DMS153 treated with DMSO at 0.1 percent for 48 hours (cell line): ENCODE results near the gene REEP1.

ENCODE experiments used
- DNase-seq: peaks from one replicate; lab custom pipeline; 2025; ENCODE audit not compliant: unreplicated experiment; lab: John Stamatoyannopoulos, UW

REEP1 gene

GRCh38 chr2:86284401-86284841 lies 53.0 kb downstream of the REEP1 start:
- DNase-seq = no peak

DNA sequence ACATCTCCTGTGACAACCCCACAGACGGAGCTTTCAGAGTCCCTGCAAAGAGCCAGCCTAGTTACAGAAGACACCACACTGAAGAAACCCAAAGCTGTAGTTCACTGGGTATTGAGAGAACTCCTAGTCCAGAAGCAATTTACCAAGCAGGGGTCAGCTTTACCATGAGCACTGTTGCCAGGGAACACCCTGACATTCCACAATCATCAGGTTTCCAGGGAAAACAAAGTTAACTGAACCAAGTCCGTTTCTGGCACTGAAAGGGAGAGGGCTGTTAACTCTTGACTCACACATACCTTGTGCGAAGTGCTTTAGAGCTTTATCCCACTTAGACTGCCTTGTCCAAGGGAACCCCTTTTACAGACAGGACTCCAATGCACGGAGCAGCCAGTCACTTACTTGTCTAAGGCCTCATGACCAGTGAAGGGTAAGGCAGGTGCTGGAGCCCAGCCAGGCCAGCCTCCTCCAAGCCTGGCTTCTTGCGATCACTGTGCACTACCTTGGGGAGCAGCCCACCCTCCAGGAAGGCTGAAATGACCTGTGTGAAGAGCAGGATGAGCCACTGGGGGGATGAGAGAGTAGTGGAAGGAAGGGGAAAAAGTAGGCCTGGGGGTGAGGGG lies 53.9 kb downstream of the REEP1 start:
- DNase-seq = no peak

DNA sequence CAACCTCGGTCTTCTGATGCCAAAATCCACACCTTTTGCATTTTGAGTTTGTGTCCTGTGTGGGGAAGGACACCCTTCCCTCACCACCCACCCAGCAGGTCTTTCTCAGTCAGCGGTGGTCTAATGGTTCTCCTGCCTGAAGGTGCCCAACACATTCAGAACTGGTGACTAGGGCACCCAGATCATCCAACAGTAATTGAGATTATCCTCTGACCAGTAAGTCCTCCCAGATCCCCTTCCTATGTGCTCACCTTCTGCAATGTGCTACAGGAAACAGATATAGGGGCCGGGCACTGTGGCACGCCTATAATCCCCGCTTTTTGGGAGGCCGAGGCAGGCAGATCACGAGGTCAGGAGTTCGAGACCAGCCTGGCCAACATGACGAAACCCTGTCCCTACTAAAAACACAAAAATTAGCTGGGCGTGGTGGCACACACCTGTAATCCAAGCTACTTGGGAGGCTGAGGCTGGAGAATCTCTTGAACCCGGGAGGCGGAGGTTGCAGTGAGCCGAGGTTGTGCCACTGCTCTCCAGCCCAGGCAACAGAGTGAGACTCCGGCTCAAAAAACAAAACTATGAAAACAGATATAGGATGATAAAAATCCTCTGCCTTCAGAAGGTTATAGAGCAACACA lies 56.2 kb downstream of the REEP1 start:
- no peak for DNase-seq

DNA sequence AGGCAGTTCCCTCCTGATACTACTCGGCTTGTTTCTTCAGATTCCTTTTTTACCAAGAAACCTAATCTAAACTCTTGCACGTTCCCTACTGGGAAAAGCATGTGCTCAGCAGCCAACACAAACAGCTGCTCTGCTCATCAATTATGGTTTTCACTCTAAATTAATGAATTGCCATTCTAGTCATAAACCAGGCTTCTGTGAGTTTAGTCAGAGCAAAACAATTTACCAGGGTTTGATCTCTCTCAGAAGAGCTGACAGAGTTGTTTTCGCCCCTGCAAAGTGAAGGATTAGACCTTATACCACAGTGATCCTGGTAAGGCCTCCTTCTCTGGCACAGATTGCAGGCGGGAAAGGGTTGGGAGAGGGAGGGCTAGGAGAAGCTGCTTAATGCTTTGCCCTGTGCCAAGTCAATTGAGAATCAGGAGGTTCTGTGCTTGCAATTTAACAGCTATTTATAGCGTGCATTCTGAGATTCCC lies 57.2 kb downstream of the REEP1 start:
- no peak for DNase-seq

DNA sequence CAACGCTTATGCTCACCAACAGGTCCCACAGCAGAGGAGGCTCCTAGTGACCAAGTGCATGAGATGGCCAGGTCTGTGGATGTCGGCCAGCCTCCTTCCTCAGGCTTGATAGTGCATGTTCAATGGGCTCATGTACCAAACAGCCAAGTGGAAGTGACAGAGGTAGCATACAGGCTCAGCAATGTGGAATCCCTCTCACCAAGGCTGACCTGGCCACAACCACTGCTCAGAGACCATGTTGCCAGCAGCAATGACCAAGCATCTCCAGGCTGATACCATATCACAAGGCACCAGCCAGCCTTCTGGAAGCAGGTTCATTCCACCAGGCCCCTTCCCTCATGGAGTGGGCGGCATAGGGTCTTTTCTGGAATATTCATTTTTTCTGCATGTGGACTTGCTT lies 61.5 kb downstream of the REEP1 start:
- DNase-seq = no peak

GRCh38 chr2:86275384-86275799 lies 62.0 kb downstream of the REEP1 start:
- DNase-seq = no peak

GRCh38 chr2:86274918-86275275 lies 62.5 kb downstream of the REEP1 start:
- DNase-seq = no peak

GRCh38 chr2:86274265-86274917 lies 63.0 kb downstream of the REEP1 start:
- DNase-seq = no peak

GRCh38 chr2:86272111-86272510 lies 65.3 kb downstream of the REEP1 start:
- DNase-seq = no peak

DNA sequence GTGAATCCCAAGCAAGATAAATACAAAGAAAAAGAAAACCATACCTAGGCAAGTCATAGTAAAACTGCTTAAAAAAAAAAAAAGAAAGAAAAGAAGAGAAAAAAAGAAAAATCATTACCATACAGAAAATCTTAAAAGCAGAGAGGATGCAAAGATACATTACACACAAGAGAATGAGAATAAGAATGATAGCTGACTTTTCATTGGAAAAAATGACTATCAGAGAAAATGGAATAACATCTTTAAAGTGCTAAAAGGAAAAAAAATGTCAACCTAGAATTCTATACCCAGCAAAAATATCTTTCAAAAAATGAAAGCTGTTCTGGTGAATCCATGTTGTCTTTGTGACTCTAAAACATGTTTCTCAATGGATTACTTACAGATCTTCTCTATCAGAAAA lies 66.2 kb downstream of the REEP1 start:
- DNase-seq = no peak

DNA sequence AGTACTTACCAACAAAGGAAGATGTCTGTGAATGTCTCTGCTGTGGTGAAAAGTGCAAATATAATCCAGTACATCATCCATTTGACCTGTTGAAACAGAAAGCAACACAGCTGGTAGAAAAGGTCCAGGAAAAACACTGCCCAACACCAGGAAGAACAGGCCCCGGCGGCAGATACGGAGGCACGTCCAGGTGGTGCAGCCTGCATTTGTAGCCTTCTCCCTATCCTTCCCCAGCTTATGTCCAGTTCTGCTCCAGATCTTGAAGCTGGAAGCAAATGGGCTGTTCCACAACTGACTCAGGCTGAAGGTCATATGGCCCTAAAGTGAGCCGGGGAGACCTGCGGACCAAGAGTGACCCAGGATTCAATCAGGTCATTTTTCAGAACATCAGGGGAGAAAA lies 73.5 kb downstream of the REEP1 start:
- DNase-seq = no peak

DNA sequence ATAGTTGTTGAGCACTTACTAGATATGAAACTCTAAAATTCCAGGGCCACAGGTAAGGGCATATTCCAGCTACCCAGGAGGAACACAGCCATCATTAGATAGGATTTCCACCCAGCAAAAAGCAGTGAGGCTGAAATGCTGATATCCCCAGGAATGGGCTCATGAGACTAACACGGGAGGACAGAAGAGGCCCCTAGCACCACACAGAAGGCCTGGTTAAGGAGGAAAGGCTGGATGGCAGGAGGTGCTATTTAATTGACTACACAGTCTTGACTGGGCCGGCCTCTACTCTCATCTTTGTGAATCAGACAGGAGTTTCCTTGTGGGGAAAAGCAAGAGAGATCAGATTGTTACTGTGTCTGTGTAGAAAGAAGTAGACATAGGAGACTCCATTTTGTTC lies 76.4 kb downstream of the REEP1 start:
- DNase-seq = no peak

- DNase-seq = no peak
Measured at GRCh38 chr2:86258106-86258505, 79.3 kb downstream of the REEP1 start.

DNA sequence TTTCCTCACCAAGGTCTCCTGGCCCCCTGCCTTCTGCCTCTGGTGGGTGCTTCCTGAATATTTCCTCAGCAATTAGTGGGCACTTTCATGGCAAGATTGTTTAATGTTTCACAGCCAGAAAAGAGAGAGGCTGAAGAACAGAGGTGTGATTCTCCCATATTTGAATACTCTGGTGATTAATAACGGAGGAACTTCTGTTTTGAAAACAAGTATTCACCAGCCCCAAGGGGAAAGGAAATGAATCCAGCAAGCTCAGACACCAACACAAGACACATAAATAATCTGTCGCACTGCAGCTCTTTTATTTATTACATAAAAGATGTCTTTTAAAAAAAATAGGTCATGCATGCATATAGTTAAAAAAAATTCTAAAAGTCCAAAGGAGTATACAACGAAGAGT lies 80.4 kb downstream of the REEP1 start:
- DNase-seq = no peak

DNA sequence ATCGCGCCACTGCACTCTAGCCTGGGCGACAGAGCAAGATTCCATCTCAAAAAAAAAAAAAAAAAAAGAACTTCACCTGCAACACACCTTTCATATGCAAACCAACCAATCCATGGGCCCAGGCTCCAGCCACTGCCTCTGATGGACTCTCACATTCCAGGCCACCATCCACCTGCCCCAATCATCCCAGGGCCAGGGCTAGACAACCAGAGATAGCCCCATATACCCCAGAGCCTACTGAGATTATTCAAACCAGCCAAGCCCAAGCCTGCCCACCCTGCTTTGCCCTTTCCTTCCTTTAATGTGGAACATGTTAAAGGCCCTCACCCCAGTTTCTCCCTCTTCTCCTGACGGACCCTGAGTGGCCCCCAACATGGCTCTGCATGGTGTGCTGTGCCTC lies 81.1 kb downstream of the REEP1 start:
- no peak for DNase-seq

- peak; percentile 65 for DNase-seq
Measured at GRCh38 chr2:86254576-86255538, 82.6 kb downstream of the REEP1 start.

GRCh38 chr2:86253424-86253823 lies 84.0 kb downstream of the REEP1 start:
- no peak for DNase-seq

GRCh38 chr2:86251840-86252266 lies 85.6 kb downstream of the REEP1 start:
- DNase-seq = no peak

- peak; percentile 28 for DNase-seq
Measured at GRCh38 chr2:86249579-86250391, 87.6 kb downstream of the REEP1 start.

GRCh38 chr2:86249176-86249575 lies 88.2 kb downstream of the REEP1 start:
- DNase-seq = no peak
